Gastrocnemius medialis (tissue), 4 donors: Measurements from ENCODE around the gene GLDC. TPM values are rescaled to one million over a fixed set of nuclear protein-coding genes. Genes with fewer than 3 reads are reported as not detected.
"Not testable (repeated sequence)": the region's sequence is repeated elsewhere in the genome, so short reads cannot be mapped to it uniquely, and the experiment has no call there.

Source experiments
- ATAC-seq, 2 donors: fragments of 150-250 bp; one replicate each; pipeline ENCODE4 v1.9.1; 2016
- DNase-seq, 2 donors: peaks; one replicate each; pipeline ENCODE4 v3.0.0-alpha.2; 2019
- H3K27ac ChIP-seq, 4 donors: fragments of 200-600 bp; sonication (generic); 1 replicate in 1 of 4; 2 replicates in 3 of 4; pipeline ENCODE4 v1.5.1; 2016 to 2018; ENCODE audit warnings: mild to moderate bottlenecking in 2 of 4, moderate library complexity in 1 of 4
- H3K27me3 ChIP-seq, 3 donors: fragments of 200-600 bp; sonication (generic) in 2 of 3; 1 replicate in 1 of 3; 2 replicates in 2 of 3; pipeline versions ENCODE4 v1.5.1 to v1.6.0; 2016 to 2019; ENCODE audit warnings: mild to moderate bottlenecking in 1 of 3, moderate library complexity in 1 of 3
- H3K36me3 ChIP-seq, 2 donors: fragments of 200-600 bp; sonication (generic) in 1 of 2; one replicate each; pipeline ENCODE4 v1.5.1; 2017 to 2018
- H3K4me1 ChIP-seq, 2 donors: fragments of 200-600 bp; sonication (generic) in 1 of 2; one replicate each; pipeline ENCODE4 v1.5.1; 2016 to 2017; ENCODE audit warnings: mild to moderate bottlenecking in 2 of 2
- H3K4me3 ChIP-seq, 4 donors: fragments of 200-600 bp; sonication (generic) in 3 of 4; 1 replicate in 1 of 4; 2 replicates in 3 of 4; pipeline ENCODE4 v1.5.1; 2016 to 2019; ENCODE audit warnings: mild to moderate bottlenecking in 2 of 4
- H3K9me3 ChIP-seq, 3 donors: fragments of 200-600 bp; sonication (generic) in 2 of 3; 1 replicate in 1 of 3; 2 replicates in 2 of 3; pipeline ENCODE4 v1.5.1; 2016 to 2019
- POLR2A ChIP-seq, 2 donors: fragments of 450-650 bp; IDR thresholded peaks; one replicate each; pipeline ENCODE4 v1.6.1; 2017; ENCODE audit warnings: antibody characterized with exemption in 2 of 2, mild to moderate bottlenecking in 2 of 2, moderate library complexity in 2 of 2
- in situ Hi-C, 4 donors: fragments of 200-750 bp; cut with MboI; loops; one replicate each; pipeline versions ENCODE4 v1.15.0 to v1.8.0; 2017; ENCODE audit warnings: low sequenced_read_pairs in 4 of 4
- intact Hi-C: fragments of 100-400 bp; cut with DNase I; formaldehyde crosslinking; loops from one replicate; pipeline ENCODE4 v1.15.1; 2023; ENCODE audit warnings: low total_unique reads
- total RNA-seq, 4 donors: library from RNA; depleted of rRNA; stranded (reverse); fragments of >200 nt; gene quantifications; one replicate each; pipeline versions ENCODE4 v1.1.0 to v1.2.3, GENCODE V29; 2016
- TF ChIP-seq, protein P1 (sequence below), 5 experiments: fragments of 450-650 bp in 3 of 5; fragments of 200-600 bp in 2 of 5; sonication (generic) in 2 of 5; IDR thresholded peaks in 4 of 5; conservative IDR thresholded peaks in 1 of 5; 1 replicate in 4 of 5; 2 replicates in 1 of 5; pipeline ENCODE4 v1.5.1; 2016 to 2019; ENCODE audit warnings: antibody characterized with exemption in 5 of 5, mild to moderate bottlenecking in 3 of 5, moderate library complexity in 3 of 5

The GLDC gene
- total RNA-seq, 4 donors from 2014 or later = 0.31 to 1.00 (median 0.47) TPM

GRCh38 chr9:6551136-6551535 is 94.4 kb downstream of the GLDC start:
- no peaks in the 10 kb centered on the region for H3K9me3 ChIP-seq
- intact Hi-C loops = no loop called here
- no peaks in the 10 kb centered on the region for H3K36me3 ChIP-seq
- in situ Hi-C loops = no loop called here
- no peak for DNase-seq
- no peak overlapping the region for H3K27ac ChIP-seq
- no peaks in the 10 kb centered on the region for H3K27me3 ChIP-seq
- no peak overlapping the region for H3K4me3 ChIP-seq
- H3K4me1 ChIP-seq = no peaks in the 10 kb centered on the region
- TF ChIP-seq, protein P1, sequence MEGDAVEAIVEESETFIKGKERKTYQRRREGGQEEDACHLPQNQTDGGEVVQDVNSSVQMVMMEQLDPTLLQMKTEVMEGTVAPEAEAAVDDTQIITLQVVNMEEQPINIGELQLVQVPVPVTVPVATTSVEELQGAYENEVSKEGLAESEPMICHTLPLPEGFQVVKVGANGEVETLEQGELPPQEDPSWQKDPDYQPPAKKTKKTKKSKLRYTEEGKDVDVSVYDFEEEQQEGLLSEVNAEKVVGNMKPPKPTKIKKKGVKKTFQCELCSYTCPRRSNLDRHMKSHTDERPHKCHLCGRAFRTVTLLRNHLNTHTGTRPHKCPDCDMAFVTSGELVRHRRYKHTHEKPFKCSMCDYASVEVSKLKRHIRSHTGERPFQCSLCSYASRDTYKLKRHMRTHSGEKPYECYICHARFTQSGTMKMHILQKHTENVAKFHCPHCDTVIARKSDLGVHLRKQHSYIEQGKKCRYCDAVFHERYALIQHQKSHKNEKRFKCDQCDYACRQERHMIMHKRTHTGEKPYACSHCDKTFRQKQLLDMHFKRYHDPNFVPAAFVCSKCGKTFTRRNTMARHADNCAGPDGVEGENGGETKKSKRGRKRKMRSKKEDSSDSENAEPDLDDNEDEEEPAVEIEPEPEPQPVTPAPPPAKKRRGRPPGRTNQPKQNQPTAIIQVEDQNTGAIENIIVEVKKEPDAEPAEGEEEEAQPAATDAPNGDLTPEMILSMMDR (IDR thresholded peaks at IDR 0.05 in 4 of 5, conservative IDR thresholded peaks at IDR 0.05 in 1 of 5) = no peak
- no peak for TF ChIP-seq POLR2A (IDR thresholded peaks at IDR 0.05)
- ATAC-seq = no peak

DNA sequence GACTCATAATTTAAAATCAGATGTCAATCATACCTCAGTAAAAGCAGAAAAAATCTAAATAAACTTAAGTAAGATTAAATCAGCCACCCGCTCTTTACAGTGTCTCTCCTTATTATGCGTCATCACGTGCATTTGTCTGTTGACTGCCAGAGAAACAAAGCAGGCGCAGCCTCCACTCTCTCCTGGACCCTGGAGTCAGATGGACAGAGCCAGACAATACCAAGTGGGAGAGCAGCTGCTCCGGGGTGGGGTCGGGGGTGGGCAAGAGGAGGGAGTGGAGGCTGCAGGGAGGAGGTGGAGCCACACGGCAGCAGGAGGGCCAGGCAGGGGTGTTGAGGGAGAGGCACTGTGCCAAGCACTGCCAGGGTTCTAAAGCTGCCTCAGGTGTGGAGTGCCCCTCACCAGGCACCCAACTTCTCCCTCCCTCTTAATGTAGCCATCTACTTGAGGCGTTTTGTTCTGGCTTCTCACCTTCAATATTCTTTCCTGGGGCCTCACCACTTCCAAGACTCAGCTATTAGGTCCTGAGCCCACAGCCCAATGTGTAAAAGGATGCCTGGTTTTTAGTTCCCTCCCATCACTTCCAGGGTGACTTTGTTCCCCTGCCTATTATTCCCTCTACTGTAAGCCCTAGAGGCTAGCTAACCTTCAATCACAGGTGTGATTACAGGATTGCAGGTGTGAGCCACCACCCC is 96.3 kb downstream of the GLDC start:
- no peak for DNase-seq
- no peak for ATAC-seq
- in situ Hi-C loops = no loop called here
- TF ChIP-seq POLR2A (IDR thresholded peaks at IDR 0.05) = no peak
- TF ChIP-seq, protein P1 (IDR thresholded peaks at IDR 0.05 in 4 of 5, conservative IDR thresholded peaks at IDR 0.05 in 1 of 5) = no peak
- no peaks in the 10 kb centered on the region for H3K27me3 ChIP-seq
- no peaks in the 10 kb centered on the region for H3K4me1 ChIP-seq
- H3K27ac ChIP-seq = no peak overlapping the region
- H3K36me3 ChIP-seq = no peaks in the 10 kb centered on the region
- no peaks in the 10 kb centered on the region for H3K9me3 ChIP-seq
- H3K4me3 ChIP-seq = no peak overlapping the region
- intact Hi-C loops = no loop called here

DNA sequence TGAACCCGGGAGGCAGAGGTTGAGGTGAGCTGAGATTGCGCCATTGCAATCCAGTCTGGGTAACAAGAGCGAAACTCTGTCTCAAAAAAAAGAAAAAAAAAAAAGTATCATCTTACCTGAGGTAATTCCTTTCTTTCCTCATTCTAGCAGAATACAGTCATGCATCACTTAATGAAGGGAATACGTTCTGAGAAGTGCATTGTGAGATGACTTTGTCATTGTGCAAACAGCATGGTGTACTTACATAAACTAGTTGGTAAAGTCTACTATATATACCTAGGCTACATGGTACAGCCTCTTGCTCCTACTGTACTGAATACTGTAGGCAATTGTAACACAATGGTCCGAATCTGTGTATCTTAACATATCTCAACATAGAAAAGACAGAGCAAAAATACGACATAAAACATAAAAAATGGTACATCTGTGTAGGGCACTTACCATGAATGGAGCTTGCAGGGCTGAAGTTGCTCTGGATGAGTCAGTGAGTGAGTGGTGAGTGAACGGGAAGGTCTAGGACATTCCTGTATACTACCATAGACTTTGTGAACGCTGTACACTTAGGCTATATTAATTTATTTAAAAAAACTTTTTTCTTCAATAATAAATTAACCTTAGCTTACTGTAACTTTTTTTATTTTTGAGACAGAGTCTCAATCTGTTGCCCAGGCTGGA is 100.4 kb downstream of the GLDC start:
- no peak overlapping the region for H3K4me3 ChIP-seq
- ATAC-seq (no peak), DNase-seq (no peak)
- intact Hi-C loops (no loop called here), in situ Hi-C loops (no loop called here)
- no peaks in the 10 kb centered on the region for H3K9me3 ChIP-seq
- no peaks in the 10 kb centered on the region for H3K27me3 ChIP-seq
- no peak overlapping the region for H3K27ac ChIP-seq
- TF ChIP-seq, protein P1 (IDR thresholded peaks at IDR 0.05 in 4 of 5, conservative IDR thresholded peaks at IDR 0.05 in 1 of 5) = no peak
- no peak for TF ChIP-seq POLR2A (IDR thresholded peaks at IDR 0.05)
- H3K4me1 ChIP-seq = no peaks in the 10 kb centered on the region
- no peaks in the 10 kb centered on the region for H3K36me3 ChIP-seq

DNA sequence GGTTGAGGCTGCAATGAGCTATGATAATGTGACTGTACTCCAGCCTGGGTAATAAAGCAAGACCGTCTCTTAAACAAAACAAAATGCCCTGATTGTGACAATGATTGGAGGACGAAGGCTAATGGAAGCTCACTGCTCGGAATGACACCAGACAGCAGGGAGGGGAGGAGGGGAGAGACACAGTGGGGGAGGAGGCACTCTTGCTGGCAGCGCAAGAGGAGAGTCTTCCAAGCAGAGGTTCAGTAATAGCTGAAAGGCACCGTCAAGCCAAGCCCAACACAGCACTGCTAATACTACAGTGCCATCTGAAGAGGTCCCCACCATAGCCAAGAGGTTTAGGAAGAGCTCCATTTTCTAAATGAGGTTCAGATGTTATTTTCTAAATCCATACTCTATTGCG is 102.3 kb downstream of the GLDC start:
- Histone ChIP-seq H3K4me3 (no peak overlapping the region), H3K36me3 (no peaks in the 10 kb centered on the region), H3K27ac (no peak overlapping the region), H3K9me3 (no peaks in the 10 kb centered on the region), H3K4me1 (no peaks in the 10 kb centered on the region), H3K27me3 (no peaks in the 10 kb centered on the region)
- no peak for TF ChIP-seq POLR2A (IDR thresholded peaks at IDR 0.05)
- TF ChIP-seq, protein P1 (IDR thresholded peaks at IDR 0.05 in 4 of 5, conservative IDR thresholded peaks at IDR 0.05 in 1 of 5) = no peak
- no peak for DNase-seq
- ATAC-seq = no peak
- intact Hi-C loops = no loop called here
- in situ Hi-C loops = no loop called here

- intact Hi-C loops, ATAC-seq, H3K4me3 ChIP-seq, DNase-seq, H3K27ac ChIP-seq, H3K36me3 ChIP-seq, H3K27me3 ChIP-seq, H3K4me1 ChIP-seq, H3K9me3 ChIP-seq, in situ Hi-C loops: not testable (repeated sequence)
These were observed 102.9 kb downstream of the GLDC start for GRCh38 chr9:6542617-6543016.
